ENCODE results near the gene RGPD4. TPM values are rescaled to one million over a fixed set of nuclear protein-coding genes. Genes with fewer than 3 reads are reported as not detected.

The RGPD4 gene
- total and polyA plus RNA-seq, 2 experiments from 2014 or later = not detected

GRCh38 chr2:107806901-107807300 is 19.8 kb upstream of the RGPD4 start:
- no peak overlapping the region for H3K4me3 ChIP-seq
- no peak overlapping the region for H3K27ac ChIP-seq
- no peak for TF ChIP-seq CTCF (IDR thresholded peaks at IDR 0.05; ENCODE audit: low read depth, low read length)
- no peaks in the 10 kb centered on the region for H3K27me3 ChIP-seq
- DNase-seq (ENCODE audit: low read depth in 1 of 2, low spot score in 1 of 2) = peak in 1 of 2 donors; percentile 17
- no peaks in the 10 kb centered on the region for H3K36me3 ChIP-seq
- H3K4me1 ChIP-seq (ENCODE audit: low read depth) = peaks cover 25% of the 10 kb centered on the region
- no peaks in the 10 kb centered on the region for H3K9me3 ChIP-seq (ENCODE audit: low read depth)

- H3K9me3 ChIP-seq (ENCODE audit: low read depth) = no peaks in the 10 kb centered on the region
- DNase-seq (ENCODE audit: low read depth in 1 of 2, low spot score in 1 of 2) = no peak
- H3K36me3 ChIP-seq = no peaks in the 10 kb centered on the region
- H3K4me1 ChIP-seq (ENCODE audit: low read depth) = peaks cover 25% of the 10 kb centered on the region
- TF ChIP-seq CTCF (IDR thresholded peaks at IDR 0.05; ENCODE audit: low read depth, low read length) = no peak
- no peak overlapping the region for H3K27ac ChIP-seq
- H3K4me3 ChIP-seq = no peak overlapping the region
- no peaks in the 10 kb centered on the region for H3K27me3 ChIP-seq
Observed at GRCh38 chr2:107807988-107808387, 18.7 kb upstream of the RGPD4 start.

GRCh38 chr2:107808959-107809358 is 17.7 kb upstream of the RGPD4 start:
- Histone ChIP-seq H3K9me3 (ENCODE audit: low read depth) (no peaks in the 10 kb centered on the region), H3K27me3 (no peaks in the 10 kb centered on the region), H3K4me3 (no peak overlapping the region), H3K36me3 (no peaks in the 10 kb centered on the region), H3K4me1 (ENCODE audit: low read depth) (peaks cover 25% of the 10 kb centered on the region), H3K27ac (no peak overlapping the region)
- no peak for DNase-seq (ENCODE audit: low read depth in 1 of 2, low spot score in 1 of 2)
- no peak for TF ChIP-seq CTCF (IDR thresholded peaks at IDR 0.05; ENCODE audit: low read depth, low read length)

- Histone ChIP-seq H3K36me3 (no peaks in the 10 kb centered on the region), H3K4me1 (ENCODE audit: low read depth) (peaks cover 25% of the 10 kb centered on the region), H3K27me3 (no peaks in the 10 kb centered on the region), H3K9me3 (ENCODE audit: low read depth) (no peaks in the 10 kb centered on the region), H3K4me3 (no peak overlapping the region), H3K27ac (no peak overlapping the region)
- TF ChIP-seq CTCF (IDR thresholded peaks at IDR 0.05; ENCODE audit: low read depth, low read length) = no peak
- no peak for DNase-seq (ENCODE audit: low read depth in 1 of 2, low spot score in 1 of 2)
Observed at GRCh38 chr2:107809835-107810234, 16.9 kb upstream of the RGPD4 start.

GRCh38 chr2:107810734-107811133 is 16.0 kb upstream of the RGPD4 start:
- no peak overlapping the region for H3K4me3 ChIP-seq
- no peak overlapping the region for H3K27ac ChIP-seq
- no peaks in the 10 kb centered on the region for H3K9me3 ChIP-seq (ENCODE audit: low read depth)
- H3K27me3 ChIP-seq = no peaks in the 10 kb centered on the region
- DNase-seq (ENCODE audit: low read depth in 1 of 2, low spot score in 1 of 2) = no peak
- no peak for TF ChIP-seq CTCF (IDR thresholded peaks at IDR 0.05; ENCODE audit: low read depth, low read length)
- H3K36me3 ChIP-seq = no peaks in the 10 kb centered on the region
- H3K4me1 ChIP-seq (ENCODE audit: low read depth) = peaks cover 25% of the 10 kb centered on the region

GRCh38 chr2:107811411-107811810 is 15.3 kb upstream of the RGPD4 start:
- Histone ChIP-seq H3K4me1 (ENCODE audit: low read depth) (peaks cover 25% of the 10 kb centered on the region), H3K4me3 (no peak overlapping the region), H3K36me3 (no peaks in the 10 kb centered on the region), H3K27ac (no peak overlapping the region), H3K27me3 (no peaks in the 10 kb centered on the region), H3K9me3 (ENCODE audit: low read depth) (no peaks in the 10 kb centered on the region)
- TF ChIP-seq CTCF (IDR thresholded peaks at IDR 0.05; ENCODE audit: low read depth, low read length) = no peak
- no peak for DNase-seq (ENCODE audit: low read depth in 1 of 2, low spot score in 1 of 2)

Measured in cardiac muscle cell (in vitro differentiated cells and primary cell).